ENCODE results near the gene ACTMAP.

The ACTMAP gene

DNA sequence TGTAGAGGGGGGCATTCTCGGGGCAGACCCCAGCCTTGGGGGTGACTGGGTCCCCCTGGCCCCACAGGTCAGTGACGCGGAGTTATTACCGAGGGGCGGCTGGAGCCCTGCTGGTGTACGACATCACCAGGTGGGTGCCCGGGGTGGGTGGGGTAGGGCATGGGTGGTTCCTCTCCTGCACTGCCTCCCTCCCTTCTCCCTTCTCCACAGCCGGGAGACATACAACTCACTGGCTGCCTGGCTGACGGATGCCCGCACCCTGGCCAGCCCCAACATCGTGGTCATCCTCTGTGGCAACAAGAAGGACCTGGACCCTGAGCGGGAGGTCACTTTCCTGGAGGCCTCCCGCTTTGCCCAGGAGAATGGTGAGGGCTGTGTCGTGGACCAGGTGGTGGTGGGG lies 33.4 kb upstream of the ACTMAP start:
- Histone ChIP-seq H3K27me3 (replicated peaks) (no peaks in the 10 kb centered on the region), H3K36me3 (replicated peaks) (no peaks in the 10 kb centered on the region), H3K27ac (no peak overlapping the region), H3K4me3 (ENCODE audit: low read depth, low read length) (no peak overlapping the region)
- no peak for DNase-seq
- no peak for TF ChIP-seq CTCF (IDR thresholded peaks at IDR 0.05; ENCODE audit: low read depth, low read length, missing control alignments)
- in situ Hi-C loops (cut with HindIII; ENCODE audit: low pct_ligation_motif_present, low sequenced_read_pairs) = no loop called here

DNA sequence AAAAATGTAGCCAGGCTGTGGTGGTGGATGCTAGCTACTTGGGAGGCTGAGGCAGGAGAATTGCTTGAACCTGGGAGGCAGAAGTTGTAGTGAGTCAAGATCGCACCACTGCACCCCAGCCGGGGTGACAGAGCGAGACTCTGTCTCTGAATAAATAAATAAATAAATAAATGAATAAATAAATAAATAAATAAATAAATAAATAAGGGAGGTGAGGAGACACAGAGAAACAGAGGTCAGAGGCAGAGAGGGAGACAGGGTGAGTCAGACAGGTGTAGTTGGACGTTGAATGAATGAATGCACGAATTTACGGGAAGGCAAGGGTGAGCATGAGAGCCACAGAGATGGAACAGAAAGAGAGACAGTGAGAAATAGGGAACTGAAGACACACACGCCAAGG lies 30.9 kb upstream of the ACTMAP start:
- TF ChIP-seq CTCF (IDR thresholded peaks at IDR 0.05; ENCODE audit: low read depth, low read length, missing control alignments) = no peak
- in situ Hi-C loops (cut with HindIII; ENCODE audit: low pct_ligation_motif_present, low sequenced_read_pairs) = no loop called here
- Histone ChIP-seq H3K27ac (no peak overlapping the region), H3K4me3 (ENCODE audit: low read depth, low read length) (no peak overlapping the region), H3K36me3 (replicated peaks) (no peaks in the 10 kb centered on the region), H3K27me3 (replicated peaks) (no peaks in the 10 kb centered on the region)
- no peak for DNase-seq

- H3K27me3 ChIP-seq (replicated peaks) = no peaks in the 10 kb centered on the region
- TF ChIP-seq CTCF (IDR thresholded peaks at IDR 0.05; ENCODE audit: low read depth, low read length, missing control alignments) = no peak
- no peak overlapping the region for H3K4me3 ChIP-seq (ENCODE audit: low read depth, low read length)
- no peak overlapping the region for H3K27ac ChIP-seq
- no peak for DNase-seq
- in situ Hi-C loops (cut with HindIII; ENCODE audit: low pct_ligation_motif_present, low sequenced_read_pairs) = no loop called here
- H3K36me3 ChIP-seq (replicated peaks) = no peaks in the 10 kb centered on the region
These were observed 30.3 kb upstream of the ACTMAP start for GRCh38 chr19:40780582-40780981.

DNA sequence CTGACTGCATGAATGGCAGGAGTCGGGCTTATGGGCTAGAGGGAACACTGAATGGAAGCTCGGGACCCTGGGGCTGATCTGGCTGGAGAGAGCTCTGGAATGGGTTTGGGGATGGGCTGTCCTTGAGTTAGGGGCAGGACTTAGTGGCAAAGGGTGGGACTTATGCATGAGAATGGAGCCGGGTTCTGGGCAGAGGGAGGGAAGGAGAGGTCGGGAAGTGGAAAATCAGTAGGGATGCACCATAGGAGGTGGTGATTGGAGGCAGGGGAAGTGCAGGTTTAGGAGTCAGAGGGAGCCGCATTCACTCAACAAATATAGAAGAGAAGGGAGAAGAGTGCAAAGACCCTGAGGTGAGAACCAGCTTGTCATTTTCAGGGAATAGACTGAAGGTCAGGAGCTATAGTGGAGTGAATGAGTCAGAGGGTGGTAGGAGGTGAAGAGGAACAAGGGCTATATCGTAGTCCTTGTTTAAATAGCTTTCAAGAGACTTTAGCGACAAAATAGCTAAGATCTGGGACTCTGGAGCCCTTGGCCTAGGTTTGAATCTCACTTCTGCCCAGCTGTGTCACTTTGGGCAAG lies 28.5 kb upstream of the ACTMAP start:
- Histone ChIP-seq H3K4me3 (ENCODE audit: low read depth, low read length) (peak overlapping the region; percentile 72), H3K27ac (peak overlapping the region; percentile 90), H3K27me3 (replicated peaks) (no peaks in the 10 kb centered on the region), H3K36me3 (replicated peaks) (no peaks in the 10 kb centered on the region)
- no peak for TF ChIP-seq CTCF (IDR thresholded peaks at IDR 0.05; ENCODE audit: low read depth, low read length, missing control alignments)
- DNase-seq = no peak
- in situ Hi-C loops (cut with HindIII; ENCODE audit: low pct_ligation_motif_present, low sequenced_read_pairs) = no loop called here

DNA sequence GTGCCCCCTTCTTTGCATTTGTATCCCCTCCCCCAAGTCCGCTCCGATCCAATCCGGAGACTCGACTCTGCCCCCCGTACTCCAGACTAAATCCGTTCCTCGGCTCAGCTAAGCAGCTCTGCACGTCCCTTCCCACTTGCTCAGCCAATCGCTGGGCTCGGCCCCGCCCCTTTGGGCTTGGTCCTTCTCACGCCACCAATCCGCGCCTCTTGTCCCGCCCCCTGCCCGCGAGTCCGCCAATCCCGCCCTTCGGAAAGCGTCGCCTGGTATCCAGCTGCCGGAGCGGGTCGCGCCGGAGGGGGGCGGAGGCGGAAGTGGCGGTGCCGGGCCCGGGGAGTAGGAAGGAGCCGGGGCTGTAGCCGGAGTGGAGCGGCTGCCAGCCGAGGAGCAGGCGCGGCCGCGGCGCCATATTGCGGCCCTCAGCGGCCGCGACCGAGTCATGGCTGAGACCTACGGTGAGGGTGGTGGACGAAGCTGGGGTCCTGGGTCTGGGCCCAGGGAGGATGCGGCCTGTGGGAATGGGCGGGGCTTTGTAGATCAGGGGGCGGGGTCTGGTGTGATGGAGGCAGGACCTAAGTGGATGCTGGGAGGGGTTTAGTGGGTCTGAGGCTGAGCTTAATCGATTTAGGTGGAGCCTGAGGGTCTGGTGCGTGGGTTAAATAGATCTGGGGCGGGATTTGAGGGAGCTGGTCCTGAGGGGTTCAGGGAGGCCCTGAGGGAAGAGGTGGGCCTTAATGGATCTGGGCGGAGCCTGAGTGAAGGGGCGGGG lies 27.8 kb upstream of the ACTMAP start, which contains the start of gene RAB4B:
Gene RAB4B (plus strand): TSS at position 311 of the 769 bp plus-strand sequence. CDS start 129 bp downstream, at position 440.
- no peaks in the 10 kb centered on the region for H3K36me3 ChIP-seq (replicated peaks)
- TF ChIP-seq CTCF (IDR thresholded peaks at IDR 0.05; ENCODE audit: low read depth, low read length, missing control alignments) = no peak
- peak; percentile 99 for DNase-seq
- peak within 1 kb of the TSS; percentile 90 for H3K27ac ChIP-seq
- no peaks in the 10 kb centered on the region for H3K27me3 ChIP-seq (replicated peaks)
- in situ Hi-C loops (cut with HindIII; ENCODE audit: low pct_ligation_motif_present, low sequenced_read_pairs) = no loop called here
- H3K4me3 ChIP-seq (ENCODE audit: low read depth, low read length) = peak within 1 kb of the TSS; percentile 72

Measured in brain microvascular endothelial cell (primary cell).